ENCODE data around the gene PCBP3. TPM values are rescaled to one million over a fixed set of nuclear protein-coding genes. Genes with fewer than 3 reads are reported as not detected.
"Not testable (repeated sequence)": the region's sequence is repeated elsewhere in the genome, so short reads cannot be mapped to it uniquely, and the experiment has no call there.

The PCBP3 gene
- total RNA-seq, 1 donor from 2014 or later, result not detected

DNA sequence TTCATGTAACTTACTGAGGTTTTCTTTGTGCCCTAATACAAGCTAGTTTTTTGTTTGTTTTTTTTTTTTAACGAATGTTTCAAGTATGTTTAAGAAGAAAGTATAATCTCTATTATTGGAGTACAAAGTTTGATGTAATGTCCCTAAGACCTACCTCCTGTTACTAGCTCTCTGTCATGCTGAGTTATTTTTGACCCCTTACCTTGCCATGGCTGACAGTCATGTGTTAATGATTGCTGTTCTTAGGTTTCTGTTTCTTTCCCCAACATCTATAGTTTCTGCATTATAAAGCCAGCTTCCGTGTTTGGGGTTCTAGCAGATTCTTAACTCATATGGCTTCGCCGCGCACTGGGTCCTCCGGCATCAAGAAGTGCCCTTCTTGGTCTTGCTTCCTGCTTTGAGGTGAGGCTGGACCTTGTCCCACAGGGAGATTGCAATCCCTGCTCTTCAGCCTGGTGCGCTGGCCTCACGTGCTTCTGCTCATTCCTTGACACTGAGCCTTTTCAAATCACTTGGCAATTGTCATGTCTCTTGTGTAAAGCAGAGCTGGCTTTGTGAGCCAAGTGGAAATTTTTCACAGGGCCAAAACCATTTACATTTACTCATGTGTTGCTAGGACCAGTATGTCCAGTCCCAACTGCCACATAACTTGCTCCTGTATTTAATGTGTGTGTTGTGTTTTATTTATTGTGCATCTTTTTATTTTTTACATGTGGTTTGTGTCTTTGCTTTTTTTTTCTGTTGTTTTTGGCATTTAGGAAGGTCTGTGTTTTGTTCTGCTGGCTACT, 203.0 kb downstream of the PCBP3 start:
- peaks cover 0 to 5% (median 0%) of the 10 kb centered on the region in 3 donors for H3K4me1 ChIP-seq (ENCODE audit: control insufficient read depth in 3 of 3, insufficient read depth in 3 of 3, low read length in 3 of 3)
- H3K36me3 ChIP-seq (ENCODE audit: control insufficient read depth in 3 of 3, insufficient read depth in 3 of 3, low read length in 3 of 3), result no peaks in the 10 kb centered on the region
- no peak overlapping the region for H3K9ac ChIP-seq (ENCODE audit: low read depth in 1 of 3, low read length in 3 of 3)
- no peak overlapping the region for H3K27ac ChIP-seq (ENCODE audit: low read depth, low read length)
- no peak overlapping the region for H3K4me3 ChIP-seq (ENCODE audit: low read length in 3 of 3)
- H3K9me3 ChIP-seq (ENCODE audit: control insufficient read depth in 3 of 3, low read length in 3 of 3), result no peaks in the 10 kb centered on the region
- H3K27me3 ChIP-seq (ENCODE audit: control insufficient read depth in 3 of 3, insufficient read depth in 3 of 3, low read length in 3 of 3), result peaks cover 7 to 24% (median 14%) of the 10 kb centered on the region in 3 donors

GRCh38 chr21:45847870-45848269, 204.3 kb downstream of the PCBP3 start:
- Histone ChIP-seq H3K27me3 (ENCODE audit: control insufficient read depth in 3 of 3, insufficient read depth in 3 of 3, low read length in 3 of 3) (peaks cover 5 to 26% (median 14%) of the 10 kb centered on the region in 3 donors), H3K4me3 (ENCODE audit: low read length in 3 of 3) (no peak overlapping the region), H3K4me1 (ENCODE audit: control insufficient read depth in 3 of 3, insufficient read depth in 3 of 3, low read length in 3 of 3) (peaks cover 0 to 5% (median 0%) of the 10 kb centered on the region in 3 donors), H3K9ac (ENCODE audit: low read depth in 1 of 3, low read length in 3 of 3) (no peak overlapping the region), H3K27ac (ENCODE audit: low read depth, low read length) (no peak overlapping the region), H3K9me3 (ENCODE audit: control insufficient read depth in 3 of 3, low read length in 3 of 3) (no peaks in the 10 kb centered on the region), H3K36me3 (ENCODE audit: control insufficient read depth in 3 of 3, insufficient read depth in 3 of 3, low read length in 3 of 3) (no peaks in the 10 kb centered on the region)

- Histone ChIP-seq H3K9ac (ENCODE audit: low read depth in 1 of 3, low read length in 3 of 3) (no peak overlapping the region), H3K9me3 (ENCODE audit: control insufficient read depth in 3 of 3, low read length in 3 of 3) (no peaks in the 10 kb centered on the region), H3K27me3 (ENCODE audit: control insufficient read depth in 3 of 3, insufficient read depth in 3 of 3, low read length in 3 of 3) (peaks cover 5 to 31% (median 14%) of the 10 kb centered on the region in 3 donors), H3K36me3 (ENCODE audit: control insufficient read depth in 3 of 3, insufficient read depth in 3 of 3, low read length in 3 of 3) (no peaks in the 10 kb centered on the region), H3K4me3 (ENCODE audit: low read length in 3 of 3) (no peak overlapping the region), H3K4me1 (ENCODE audit: control insufficient read depth in 3 of 3, insufficient read depth in 3 of 3, low read length in 3 of 3) (peaks cover 0 to 5% (median 0%) of the 10 kb centered on the region in 3 donors), H3K27ac (ENCODE audit: low read depth, low read length) (no peak overlapping the region)
Observed at GRCh38 chr21:45848331-45848730, 204.8 kb downstream of the PCBP3 start.

GRCh38 chr21:45848805-45849204, 205.3 kb downstream of the PCBP3 start:
- Histone ChIP-seq H3K9ac (ENCODE audit: low read depth in 1 of 3, low read length in 3 of 3) (no peak overlapping the region), H3K4me1 (ENCODE audit: control insufficient read depth in 3 of 3, insufficient read depth in 3 of 3, low read length in 3 of 3) (peaks cover 0 to 5% (median 0%) of the 10 kb centered on the region in 3 donors), H3K4me3 (ENCODE audit: low read length in 3 of 3) (no peak overlapping the region), H3K27me3 (ENCODE audit: control insufficient read depth in 3 of 3, insufficient read depth in 3 of 3, low read length in 3 of 3) (peaks cover 5 to 34% (median 14%) of the 10 kb centered on the region in 3 donors), H3K36me3 (ENCODE audit: control insufficient read depth in 3 of 3, insufficient read depth in 3 of 3, low read length in 3 of 3) (no peaks in the 10 kb centered on the region), H3K9me3 (ENCODE audit: control insufficient read depth in 3 of 3, low read length in 3 of 3) (no peaks in the 10 kb centered on the region), H3K27ac (ENCODE audit: low read depth, low read length) (no peak overlapping the region)

DNA sequence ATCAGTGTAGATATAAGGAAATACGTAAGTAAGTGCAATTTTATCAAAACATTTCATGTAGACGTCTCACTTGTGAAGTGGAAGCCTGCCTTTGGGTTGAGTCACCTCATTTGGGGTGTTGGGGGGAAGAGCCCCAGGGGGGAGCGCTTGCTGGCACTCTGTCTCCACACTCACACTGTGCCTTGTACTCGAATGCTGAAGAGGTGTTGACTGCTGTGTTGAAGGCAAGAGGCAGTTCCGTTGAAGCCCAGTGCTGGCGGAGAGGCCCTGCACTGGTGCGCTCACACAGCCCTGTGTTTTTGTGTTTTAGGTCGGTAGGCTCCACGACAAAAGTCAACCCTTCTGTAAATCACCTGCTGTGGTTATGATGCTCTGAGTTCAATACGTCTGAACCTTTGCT, 206.1 kb downstream of the PCBP3 start:
- Histone ChIP-seq H3K27ac (ENCODE audit: low read depth, low read length) (no peak overlapping the region), H3K36me3 (ENCODE audit: control insufficient read depth in 3 of 3, insufficient read depth in 3 of 3, low read length in 3 of 3) (no peaks in the 10 kb centered on the region), H3K4me1 (ENCODE audit: control insufficient read depth in 3 of 3, insufficient read depth in 3 of 3, low read length in 3 of 3) (peaks cover 0 to 5% (median 0%) of the 10 kb centered on the region in 3 donors), H3K27me3 (ENCODE audit: control insufficient read depth in 3 of 3, insufficient read depth in 3 of 3, low read length in 3 of 3) (peaks cover 5 to 31% (median 14%) of the 10 kb centered on the region in 3 donors), H3K9me3 (ENCODE audit: control insufficient read depth in 3 of 3, low read length in 3 of 3) (no peaks in the 10 kb centered on the region), H3K9ac (ENCODE audit: low read depth in 1 of 3, low read length in 3 of 3) (no peak overlapping the region), H3K4me3 (ENCODE audit: low read length in 3 of 3) (no peak overlapping the region)

- Histone ChIP-seq H3K27ac (ENCODE audit: low read depth, low read length) (no peak overlapping the region), H3K9me3 (ENCODE audit: control insufficient read depth in 3 of 3, low read length in 3 of 3) (no peaks in the 10 kb centered on the region), H3K4me3 (ENCODE audit: low read length in 3 of 3) (no peak overlapping the region), H3K27me3 (ENCODE audit: control insufficient read depth in 3 of 3, insufficient read depth in 3 of 3, low read length in 3 of 3) (peaks cover 6 to 34% (median 14%) of the 10 kb centered on the region in 3 donors), H3K9ac (ENCODE audit: low read depth in 1 of 3, low read length in 3 of 3) (no peak overlapping the region), H3K36me3 (ENCODE audit: control insufficient read depth in 3 of 3, insufficient read depth in 3 of 3, low read length in 3 of 3) (no peaks in the 10 kb centered on the region), H3K4me1 (ENCODE audit: control insufficient read depth in 3 of 3, insufficient read depth in 3 of 3, low read length in 3 of 3) (peaks cover 0 to 5% (median 0%) of the 10 kb centered on the region in 3 donors)
Observed at GRCh38 chr21:45850181-45850580, 206.7 kb downstream of the PCBP3 start.

- H3K27me3 ChIP-seq (ENCODE audit: control insufficient read depth in 3 of 3, insufficient read depth in 3 of 3, low read length in 3 of 3), result peaks cover 3 to 33% (median 9%) of the 10 kb centered on the region in 3 donors
- H3K4me3 ChIP-seq (ENCODE audit: low read length in 3 of 3); H3K4me1 ChIP-seq (ENCODE audit: control insufficient read depth in 3 of 3, insufficient read depth in 3 of 3, low read length in 3 of 3); H3K27ac ChIP-seq (ENCODE audit: low read depth, low read length); H3K36me3 ChIP-seq (ENCODE audit: control insufficient read depth in 3 of 3, insufficient read depth in 3 of 3, low read length in 3 of 3); H3K9ac ChIP-seq (ENCODE audit: low read depth in 1 of 3, low read length in 3 of 3); H3K9me3 ChIP-seq (ENCODE audit: control insufficient read depth in 3 of 3, low read length in 3 of 3): not testable (repeated sequence)
Observed at GRCh38 chr21:45852386-45852785, 208.9 kb downstream of the PCBP3 start.

DNA sequence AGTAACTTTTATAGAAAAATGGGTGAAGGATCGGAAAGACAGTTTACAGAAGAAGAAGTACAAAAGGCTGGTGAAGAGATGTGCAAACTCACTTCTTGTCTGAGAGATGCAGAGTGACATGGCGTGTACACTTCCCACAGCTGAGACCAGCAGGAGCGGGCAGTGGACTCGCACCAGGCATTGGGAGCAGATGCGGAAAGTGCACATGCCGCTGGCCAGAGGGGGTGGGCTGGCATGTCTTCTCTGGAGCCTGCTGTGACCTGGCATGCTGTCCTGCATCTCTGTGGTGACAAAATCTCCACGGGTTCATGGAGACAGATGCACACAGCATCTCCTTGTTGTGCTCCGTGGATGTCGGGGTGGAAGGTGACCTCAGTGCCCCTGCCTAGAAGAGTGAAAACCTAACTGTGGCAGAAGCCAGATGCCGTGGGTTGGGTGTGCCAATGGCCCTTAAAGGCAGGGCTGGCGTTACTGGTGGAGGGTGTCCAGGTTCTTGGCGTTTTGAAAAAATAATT, 209.4 kb downstream of the PCBP3 start:
- H3K9ac ChIP-seq (ENCODE audit: low read depth in 1 of 3, low read length in 3 of 3), result no peak overlapping the region
- H3K4me3 ChIP-seq (ENCODE audit: low read length in 3 of 3), result no peak overlapping the region
- H3K27ac ChIP-seq (ENCODE audit: low read depth, low read length), result no peak overlapping the region
- H3K36me3 ChIP-seq (ENCODE audit: control insufficient read depth in 3 of 3, insufficient read depth in 3 of 3, low read length in 3 of 3), result no peaks in the 10 kb centered on the region
- no peaks in the 10 kb centered on the region for H3K9me3 ChIP-seq (ENCODE audit: control insufficient read depth in 3 of 3, low read length in 3 of 3)
- peaks cover 3 to 33% (median 8%) of the 10 kb centered on the region in 3 donors for H3K27me3 ChIP-seq (ENCODE audit: control insufficient read depth in 3 of 3, insufficient read depth in 3 of 3, low read length in 3 of 3)
- no peaks in the 10 kb centered on the region for H3K4me1 ChIP-seq (ENCODE audit: control insufficient read depth in 3 of 3, insufficient read depth in 3 of 3, low read length in 3 of 3)

GRCh38 chr21:45853703-45854342, 210.3 kb downstream of the PCBP3 start:
- Histone ChIP-seq H3K9ac (ENCODE audit: low read depth in 1 of 3, low read length in 3 of 3) (no peak overlapping the region), H3K4me1 (ENCODE audit: control insufficient read depth in 3 of 3, insufficient read depth in 3 of 3, low read length in 3 of 3) (no peaks in the 10 kb centered on the region), H3K9me3 (ENCODE audit: control insufficient read depth in 3 of 3, low read length in 3 of 3) (no peaks in the 10 kb centered on the region), H3K4me3 (ENCODE audit: low read length in 3 of 3) (no peak overlapping the region), H3K27me3 (ENCODE audit: control insufficient read depth in 3 of 3, insufficient read depth in 3 of 3, low read length in 3 of 3) (peaks cover 4 to 38% (median 7%) of the 10 kb centered on the region in 3 donors), H3K27ac (ENCODE audit: low read depth, low read length) (no peak overlapping the region), H3K36me3 (ENCODE audit: control insufficient read depth in 3 of 3, insufficient read depth in 3 of 3, low read length in 3 of 3) (no peaks in the 10 kb centered on the region)

DNA sequence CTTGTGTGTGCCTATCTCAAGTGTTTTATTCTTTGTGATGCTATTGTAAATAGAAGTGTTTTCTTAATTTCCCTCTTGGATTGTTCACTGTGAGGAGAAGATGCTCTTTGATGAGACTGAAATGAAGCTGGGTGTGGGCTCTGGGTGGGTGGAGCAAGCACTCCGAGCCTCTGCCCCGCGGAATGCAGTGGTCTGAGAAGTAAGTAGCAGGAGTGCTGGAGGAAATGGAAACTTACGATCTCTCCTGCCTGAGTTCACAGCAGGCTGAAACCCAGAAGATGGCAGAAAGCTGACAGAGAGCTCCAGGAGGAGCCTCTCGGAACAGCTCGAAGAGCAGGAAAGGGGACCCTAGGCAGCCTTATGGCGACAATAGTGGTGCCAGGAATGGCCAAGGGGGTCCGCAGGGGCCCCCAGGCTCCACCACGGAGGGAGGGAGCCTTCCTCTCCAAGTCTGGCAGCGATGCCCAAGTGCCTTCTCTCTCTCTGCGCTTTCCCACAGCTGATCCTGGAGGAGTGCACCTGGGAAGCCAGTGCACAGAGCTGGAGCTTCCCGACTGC, 211.2 kb downstream of the PCBP3 start:
- Histone ChIP-seq H3K9ac (ENCODE audit: low read depth in 1 of 3, low read length in 3 of 3) (no peak overlapping the region), H3K36me3 (ENCODE audit: control insufficient read depth in 3 of 3, insufficient read depth in 3 of 3, low read length in 3 of 3) (no peaks in the 10 kb centered on the region), H3K27ac (ENCODE audit: low read depth, low read length) (no peak overlapping the region), H3K27me3 (ENCODE audit: control insufficient read depth in 3 of 3, insufficient read depth in 3 of 3, low read length in 3 of 3) (peaks cover 11 to 39% (median 13%) of the 10 kb centered on the region in 3 donors), H3K4me1 (ENCODE audit: control insufficient read depth in 3 of 3, insufficient read depth in 3 of 3, low read length in 3 of 3) (no peaks in the 10 kb centered on the region), H3K4me3 (ENCODE audit: low read length in 3 of 3) (no peak overlapping the region), H3K9me3 (ENCODE audit: control insufficient read depth in 3 of 3, low read length in 3 of 3) (no peaks in the 10 kb centered on the region)

Data from skeletal muscle tissue (tissue), 4 donors.